ENCODE data around the gene EXOSC3. TPM values are rescaled to one million over a fixed set of nuclear protein-coding genes. Genes with fewer than 3 reads are reported as not detected.
"Not testable (repeated sequence)": the region's sequence is repeated elsewhere in the genome, so short reads cannot be mapped to it uniquely, and the experiment has no call there.

The EXOSC3 gene
- total RNA-seq: 100 to 1,000 TPM; 107 to 112 TPM
- 23.8 TPM for polyA plus RNA-seq

DNA sequence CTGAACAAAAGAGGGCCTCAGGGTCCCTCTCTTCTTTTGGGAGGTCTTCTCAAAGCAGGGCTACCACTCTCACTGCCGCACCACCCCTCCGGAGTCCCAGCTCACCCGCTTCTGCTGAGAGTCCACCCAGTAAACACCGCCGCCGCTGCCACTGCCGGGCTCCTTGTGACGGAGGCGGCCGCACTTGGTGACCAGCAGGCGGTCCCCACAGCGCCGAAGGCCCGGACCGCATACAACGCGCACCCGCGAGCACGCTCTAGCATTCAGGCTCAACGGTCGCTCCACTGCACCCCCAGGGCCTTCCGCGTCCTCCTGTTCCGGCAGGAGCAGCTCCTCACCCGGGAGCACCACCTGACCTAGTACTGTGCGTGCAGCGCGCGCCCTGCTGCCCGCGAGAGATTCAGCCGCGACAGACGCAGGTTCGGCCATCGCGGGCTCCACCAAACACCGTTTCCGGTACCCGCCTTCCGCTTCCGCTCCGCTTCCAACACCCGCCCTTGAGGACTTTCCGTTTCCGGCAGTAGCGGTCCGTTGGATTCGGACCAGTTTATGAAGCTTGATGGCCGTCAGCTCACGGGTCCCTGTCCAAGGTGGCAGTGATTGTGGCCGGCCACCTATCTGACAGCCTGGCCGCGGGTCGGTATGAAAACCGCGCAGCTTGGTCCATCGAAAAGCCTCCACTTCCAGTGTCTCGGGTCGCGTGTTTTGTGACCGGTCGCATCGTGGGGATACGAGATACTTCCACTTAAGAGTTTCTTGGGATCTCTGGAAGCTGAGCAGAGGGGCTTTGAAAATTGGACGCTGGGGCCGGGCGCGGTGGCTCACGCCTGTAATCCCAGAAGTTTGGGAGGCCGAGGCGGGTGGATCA is at the start of gene EXOSC3:
Gene EXOSC3 (minus strand): TSS at position 449 of the 868 bp plus-strand sequence. CDS start 20 bp downstream, at position 429.
- ChIA-PET CTCF (interaction anchor here (0.9 to 1.2 kb wide), 3 partner anchors 13 to 265 kb away, joined by 3 to 10 read pairs (median 4); partner anchors contain the start of gene DCAF10), POLR2A (interaction anchor here (0.7 to 2.3 kb wide), 5 partner anchors 9 to 192 kb away, joined by 3 to 10 read pairs (median 4); partner anchors contain the start of genes DCAF10 and TOMM5)

DNA sequence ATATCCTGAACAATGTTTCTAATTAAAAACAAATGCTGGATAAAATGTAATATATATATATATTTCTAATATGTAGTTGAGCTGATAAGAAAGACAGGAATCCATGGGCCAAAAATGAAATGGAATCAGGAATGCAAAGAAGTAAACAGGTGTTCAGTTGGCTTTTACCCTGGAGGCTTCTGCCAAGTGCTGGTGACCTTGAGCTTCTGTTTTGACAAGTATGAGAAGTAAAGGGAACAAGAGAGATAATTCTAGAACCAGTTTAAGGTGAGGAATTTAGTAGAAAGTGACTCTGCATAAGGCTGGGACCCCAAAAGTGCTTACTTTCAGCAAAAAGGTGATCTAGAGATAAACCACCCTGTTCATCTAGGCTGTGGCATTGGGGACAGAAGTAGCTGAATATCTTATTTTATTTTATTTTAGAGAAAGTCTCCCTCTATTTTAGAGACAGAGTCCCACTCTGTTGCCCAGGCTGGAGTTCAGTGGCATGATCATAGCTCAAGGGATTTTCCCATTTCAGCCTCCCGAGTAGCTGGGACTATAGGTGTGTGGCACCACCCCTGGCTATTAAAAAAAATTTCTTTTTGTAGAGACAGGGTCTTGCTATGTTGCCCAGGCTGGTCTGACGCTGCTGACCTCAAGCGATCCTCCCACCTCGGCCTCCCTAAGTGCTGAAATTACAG is 42.8 kb upstream of the EXOSC3 start:
- DNase-seq: no peak
- H3K27ac Mint-ChIP-seq: peak overlapping the region in 1 of 8 donors; percentile 77
- Histone ChIP-seq H3K4me3 (ENCODE audit: low read length) (no peak overlapping the region), H3K27ac (ENCODE audit: low read depth, low read length) (no peak overlapping the region), H3K27me3 (ENCODE audit: insufficient read depth, low read length, poor library complexity, severe bottlenecking) (no peaks in the 10 kb centered on the region), H3K9me3 (ENCODE audit: low read length) (no peaks in the 10 kb centered on the region), H3K36me3 (ENCODE audit: insufficient read depth, low read length) (peaks cover 11% of the 10 kb centered on the region), H3K4me1 (ENCODE audit: insufficient read depth, low read length) (no peaks in the 10 kb centered on the region)
- H3K27me3 Mint-ChIP-seq: no peaks in the 10 kb centered on the region
- H3K4me1 Mint-ChIP-seq: peaks cover 0 to 8% (median 4%) of the 10 kb centered on the region in 3 donors
- ChIA-PET POLR2A (no interaction called here), CTCF (no interaction called here)
- H3K36me3 Mint-ChIP-seq: peaks cover 16 to 54% (median 17%) of the 10 kb centered on the region in 3 donors
- H3K9me3 Mint-ChIP-seq: no peaks in the 10 kb centered on the region
- H3K4me3 Mint-ChIP-seq: no peak overlapping the region

More for the DNA sequence above, at the start of gene EXOSC3:
- peak within 1 kb of the TSS; percentile 96 to 100 (median 97) for H3K4me3 Mint-ChIP-seq
- peaks cover 0 to 7% of the 10 kb centered on the region in 2 donors for H3K27me3 Mint-ChIP-seq
- peak within 1 kb of the TSS; percentile 95 to 99 (median 97) for H3K27ac Mint-ChIP-seq
- H3K9me3 Mint-ChIP-seq: no peaks in the 10 kb centered on the region
- Histone ChIP-seq H3K9me3 (ENCODE audit: low read length) (no peaks in the 10 kb centered on the region), H3K4me3 (ENCODE audit: low read length) (peak within 1 kb of the TSS; percentile 93), H3K36me3 (ENCODE audit: insufficient read depth, low read length) (peaks cover 26% of the 10 kb centered on the region), H3K4me1 (ENCODE audit: insufficient read depth, low read length) (peaks cover 22% of the 10 kb centered on the region), H3K27me3 (ENCODE audit: insufficient read depth, low read length, poor library complexity, severe bottlenecking) (no peaks in the 10 kb centered on the region), H3K27ac (ENCODE audit: low read depth, low read length) (peak within 1 kb of the TSS; percentile 76)
- peaks cover 38 to 47% (median 47%) of the 10 kb centered on the region in 3 donors for H3K4me1 Mint-ChIP-seq
- peaks cover 0 to 45% (median 9%) of the 10 kb centered on the region in 3 donors for H3K36me3 Mint-ChIP-seq
- peak; percentile 80 to 89 (median 82) for DNase-seq

DNA sequence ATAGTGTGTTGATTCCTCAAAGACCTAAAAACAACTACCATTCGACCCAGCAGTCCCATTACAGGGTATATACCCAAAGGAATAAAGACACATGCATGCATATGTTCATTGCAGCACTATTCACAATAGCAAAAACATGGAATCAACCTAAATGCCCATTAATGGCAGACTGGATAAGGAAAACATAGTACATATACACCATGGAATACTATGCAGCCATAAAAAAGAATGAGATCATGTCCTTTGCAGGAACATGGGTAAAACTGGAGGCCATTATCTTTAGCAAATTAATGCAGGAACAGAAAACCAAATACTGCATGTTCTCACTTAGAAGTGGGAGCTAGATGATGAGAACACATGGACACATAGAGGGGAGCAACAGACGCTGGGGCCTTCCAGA is 40.3 kb upstream of the EXOSC3 start:
- H3K4me1 ChIP-seq (ENCODE audit: insufficient read depth, low read length); DNase-seq; H3K27me3 ChIP-seq (ENCODE audit: insufficient read depth, low read length, poor library complexity, severe bottlenecking); H3K9me3 ChIP-seq (ENCODE audit: low read length); H3K4me1 Mint-ChIP-seq; H3K4me3 Mint-ChIP-seq; CTCF ChIA-PET; H3K27me3 Mint-ChIP-seq; H3K4me3 ChIP-seq (ENCODE audit: low read length); H3K9me3 Mint-ChIP-seq; POLR2A ChIA-PET; H3K27ac ChIP-seq (ENCODE audit: low read depth, low read length): not testable (repeated sequence)
- peaks cover 28 to 70% (median 33%) of the 10 kb centered on the region in 3 donors for H3K36me3 Mint-ChIP-seq
- peak overlapping the region in 1 of 8 donors; percentile 46 for H3K27ac Mint-ChIP-seq
- H3K36me3 ChIP-seq (ENCODE audit: insufficient read depth, low read length): peaks cover 11% of the 10 kb centered on the region

DNA sequence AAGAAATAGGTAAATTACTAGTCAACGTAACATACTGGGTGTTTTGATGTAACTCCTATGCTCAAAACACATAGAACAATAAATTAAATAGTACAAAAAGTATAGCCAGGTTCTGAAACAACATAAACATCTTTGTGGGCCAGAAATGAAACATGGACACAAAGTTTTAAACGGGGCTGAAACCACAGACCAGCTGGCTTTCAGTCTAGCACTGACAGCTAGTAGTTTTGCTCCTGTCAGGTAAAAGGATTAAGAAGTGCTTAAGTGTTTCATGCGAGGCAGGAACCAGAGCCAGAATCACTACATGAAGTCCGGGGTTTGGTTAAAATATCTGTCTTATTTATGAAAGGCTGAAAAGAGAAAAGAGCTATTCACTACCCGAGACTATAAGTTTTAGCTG is 35.3 kb upstream of the EXOSC3 start:
- CTCF ChIA-PET: no interaction called here
- H3K4me3 Mint-ChIP-seq: no peak overlapping the region

DNA sequence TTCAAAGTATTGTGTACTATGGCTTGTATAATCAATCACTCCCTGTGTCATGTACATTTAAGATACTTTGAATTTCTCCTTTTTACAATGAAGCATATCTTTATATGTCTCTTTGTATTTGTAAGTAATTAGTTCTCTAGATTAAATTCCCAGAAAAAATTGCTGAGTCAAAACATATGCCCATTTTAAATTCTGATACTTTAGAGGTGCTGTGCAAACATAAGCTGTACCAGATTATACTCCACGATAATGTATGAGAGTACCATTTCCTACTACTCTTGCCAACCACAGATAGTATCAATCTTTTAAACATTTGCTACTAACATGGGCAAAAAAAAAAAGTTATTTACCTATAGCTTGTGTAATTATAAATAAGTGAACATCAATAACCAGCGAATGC is 34.0 kb upstream of the EXOSC3 start:
- no peaks in the 10 kb centered on the region for H3K9me3 Mint-ChIP-seq
- CTCF ChIA-PET: no interaction called here

More for the DNA sequence above, 35.3 kb upstream of the EXOSC3 start:
- H3K27me3 Mint-ChIP-seq: no peaks in the 10 kb centered on the region
- Histone ChIP-seq H3K27me3 (ENCODE audit: insufficient read depth, low read length, poor library complexity, severe bottlenecking) (no peaks in the 10 kb centered on the region), H3K4me3 (ENCODE audit: low read length) (no peak overlapping the region), H3K36me3 (ENCODE audit: insufficient read depth, low read length) (peaks cover 3% of the 10 kb centered on the region), H3K4me1 (ENCODE audit: insufficient read depth, low read length) (no peaks in the 10 kb centered on the region), H3K9me3 (ENCODE audit: low read length) (no peaks in the 10 kb centered on the region), H3K27ac (ENCODE audit: low read depth, low read length) (no peak overlapping the region)
- POLR2A ChIA-PET: no interaction called here
- no peak overlapping the region for H3K27ac Mint-ChIP-seq
- H3K9me3 Mint-ChIP-seq: no peaks in the 10 kb centered on the region
- DNase-seq: no peak
- peaks cover 4 to 14% (median 10%) of the 10 kb centered on the region in 3 donors for H3K4me1 Mint-ChIP-seq
- peaks cover 24 to 49% (median 28%) of the 10 kb centered on the region in 3 donors for H3K36me3 Mint-ChIP-seq

DNA sequence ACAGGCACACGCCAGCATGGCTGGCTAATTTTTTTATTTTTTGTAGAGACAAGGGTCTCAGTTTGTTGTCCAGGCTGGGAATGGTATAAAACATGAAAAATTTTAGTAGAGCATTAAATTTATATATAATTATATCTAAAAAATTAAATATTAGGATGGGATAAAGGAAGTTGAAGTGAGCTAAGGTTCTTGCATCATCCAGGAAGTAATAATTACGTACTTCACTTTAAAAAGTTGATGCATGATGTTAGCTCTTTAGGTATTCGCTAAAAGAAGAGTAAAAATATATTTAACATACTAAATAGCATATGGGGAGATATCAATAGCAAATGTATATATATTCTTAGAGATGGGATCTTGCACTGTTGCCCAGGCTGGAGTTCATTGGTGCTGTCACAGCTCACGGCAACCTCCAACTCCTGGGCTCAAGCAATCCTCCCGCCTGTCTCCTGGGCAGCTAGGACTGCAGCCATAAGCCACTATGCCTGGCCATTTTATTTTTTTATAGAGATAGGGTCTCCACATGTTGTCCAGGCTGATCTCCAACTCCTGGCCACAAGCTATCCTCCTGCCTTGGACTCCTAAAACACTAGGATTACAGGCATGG is 28.0 kb upstream of the EXOSC3 start:
- no peaks in the 10 kb centered on the region for H3K4me1 ChIP-seq (ENCODE audit: insufficient read depth, low read length)
- H3K27me3 Mint-ChIP-seq: no peaks in the 10 kb centered on the region
- ChIA-PET POLR2A (no interaction called here), CTCF (interaction anchor here (0.8 kb wide), 1 partner anchor 10 kb away, joined by 3 read pairs; no protein-coding TSS in a partner anchor)
- H3K36me3 Mint-ChIP-seq: peaks cover 0 to 10% (median 2%) of the 10 kb centered on the region in 3 donors
- no peak overlapping the region for H3K4me3 Mint-ChIP-seq
- H3K4me1 Mint-ChIP-seq: peaks cover 14 to 27% (median 26%) of the 10 kb centered on the region in 3 donors
- H3K27ac ChIP-seq (ENCODE audit: low read depth, low read length): no peak overlapping the region
- no peaks in the 10 kb centered on the region for H3K27me3 ChIP-seq (ENCODE audit: insufficient read depth, low read length, poor library complexity, severe bottlenecking)
- H3K4me3 ChIP-seq (ENCODE audit: low read length): no peak overlapping the region
- H3K36me3 ChIP-seq (ENCODE audit: insufficient read depth, low read length): no peaks in the 10 kb centered on the region
- no peaks in the 10 kb centered on the region for H3K9me3 ChIP-seq (ENCODE audit: low read length)
- no peaks in the 10 kb centered on the region for H3K9me3 Mint-ChIP-seq
- peak overlapping the region in 1 of 8 donors; percentile 41 for H3K27ac Mint-ChIP-seq
- DNase-seq: no peak

More for the DNA sequence above, 34.0 kb upstream of the EXOSC3 start:
- no peaks in the 10 kb centered on the region for H3K36me3 ChIP-seq (ENCODE audit: insufficient read depth, low read length)
- no peaks in the 10 kb centered on the region for H3K27me3 Mint-ChIP-seq
- no peak overlapping the region for H3K27ac Mint-ChIP-seq
- no peak overlapping the region for H3K4me3 ChIP-seq (ENCODE audit: low read length)
- H3K27ac ChIP-seq (ENCODE audit: low read depth, low read length): no peak overlapping the region
- no peaks in the 10 kb centered on the region for H3K4me1 ChIP-seq (ENCODE audit: insufficient read depth, low read length)
- peaks cover 5 to 17% (median 13%) of the 10 kb centered on the region in 3 donors for H3K4me1 Mint-ChIP-seq
- H3K36me3 Mint-ChIP-seq: peaks cover 16 to 40% (median 19%) of the 10 kb centered on the region in 3 donors
- no peaks in the 10 kb centered on the region for H3K9me3 ChIP-seq (ENCODE audit: low read length)
- H3K27me3 ChIP-seq (ENCODE audit: insufficient read depth, low read length, poor library complexity, severe bottlenecking): no peaks in the 10 kb centered on the region
- H3K4me3 Mint-ChIP-seq: no peak overlapping the region
- POLR2A ChIA-PET: no interaction called here
- no peak for DNase-seq

DNA sequence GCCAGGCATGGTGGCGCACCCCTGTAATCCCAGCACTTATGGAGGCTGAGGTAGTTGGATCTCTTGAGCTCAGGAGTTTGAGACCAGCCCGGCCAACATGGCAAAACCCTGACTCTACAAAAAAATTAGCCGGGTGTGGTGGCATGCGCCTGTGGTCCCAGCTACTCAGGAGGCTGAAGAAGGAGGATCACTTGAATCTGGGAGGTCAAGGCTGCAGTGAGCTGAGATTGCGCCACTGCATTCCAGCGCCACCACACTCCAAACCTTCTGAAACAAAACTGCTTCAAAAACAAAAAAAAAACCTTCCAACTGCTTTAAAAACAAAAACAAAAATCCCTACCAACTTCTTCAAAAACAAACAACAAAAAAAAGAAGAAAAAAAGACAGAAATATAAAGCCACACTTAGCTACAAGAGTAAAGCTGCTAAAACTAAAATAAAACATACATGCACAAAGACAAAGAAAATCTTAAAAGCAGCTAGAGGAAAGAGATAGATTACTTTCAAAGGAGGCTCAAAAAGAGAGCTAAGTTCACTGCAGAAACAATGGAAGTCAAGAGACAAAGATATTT is 27.1 kb upstream of the EXOSC3 start:
- DNase-seq: no peak
- Mint-ChIP-seq H3K36me3 (peaks cover 0 to 12% (median 2%) of the 10 kb centered on the region in 3 donors), H3K27ac (peak overlapping the region in 1 of 8 donors; percentile 62), H3K27me3 (no peaks in the 10 kb centered on the region), H3K9me3 (no peaks in the 10 kb centered on the region), H3K4me3 (no peak overlapping the region), H3K4me1 (peaks cover 14 to 26% (median 24%) of the 10 kb centered on the region in 3 donors)
- Histone ChIP-seq H3K27ac (ENCODE audit: low read depth, low read length) (no peak overlapping the region), H3K4me3 (ENCODE audit: low read length) (no peak overlapping the region), H3K4me1 (ENCODE audit: insufficient read depth, low read length) (no peaks in the 10 kb centered on the region), H3K27me3 (ENCODE audit: insufficient read depth, low read length, poor library complexity, severe bottlenecking) (no peaks in the 10 kb centered on the region), H3K9me3 (ENCODE audit: low read length) (no peaks in the 10 kb centered on the region), H3K36me3 (ENCODE audit: insufficient read depth, low read length) (no peaks in the 10 kb centered on the region)
- CTCF ChIA-PET: interaction anchor here (0.6 kb wide), 1 partner anchor 233 kb away, joined by 3 read pairs; no protein-coding TSS in a partner anchor
- POLR2A ChIA-PET: no interaction called here

Measured in CD8-positive, alpha-beta memory T cell (primary cell).